GM23248 (cell line): ENCODE data around the gene ZNF839. TPM values are rescaled to one million over a fixed set of nuclear protein-coding genes. Genes with fewer than 3 reads are reported as not detected.

Experiments used
- DNase-seq: peaks from one replicate; pipeline ENCODE4 v3.0.0-alpha.2; 2015
- H2AFZ ChIP-seq: fragments of 200-600 bp; sonication (generic); 2 replicates; pipeline ENCODE4 v1.6.1; 2016; ENCODE audit warnings: antibody characterized with exemption
- H3F3A ChIP-seq: fragments of 200-600 bp; sonication (generic); 2 replicates; pipeline ENCODE4 v1.6.1; 2016; ENCODE audit warnings: mild to moderate bottlenecking, antibody characterized with exemption, mixed run types; ENCODE audit not compliant: insufficient read depth
- H3K27ac ChIP-seq: fragments of 200-600 bp; sonication (generic); 2 replicates; pipeline ENCODE4 v1.5.1; 2016; ENCODE audit warnings: mild to moderate bottlenecking
- H3K27me3 ChIP-seq: fragments of 200-600 bp; sonication (generic); replicated peaks from 2 replicates; pipeline ENCODE4 v1.6.1; 2016; ENCODE audit warnings: mild to moderate bottlenecking; ENCODE audit not compliant: insufficient read depth
- H3K36me3 ChIP-seq: fragments of 200-600 bp; sonication (generic); 2 replicates; pipeline ENCODE4 v1.6.1; 2016; ENCODE audit warnings: low read depth, mild to moderate bottlenecking
- H3K4me1 ChIP-seq: fragments of 200-600 bp; sonication (generic); 2 replicates; pipeline ENCODE4 v1.6.1; 2016; ENCODE audit warnings: mild to moderate bottlenecking; ENCODE audit not compliant: insufficient read depth
- H3K4me2 ChIP-seq: fragments of 200-600 bp; sonication (generic); one replicate; pipeline ENCODE4 v1.6.1; 2016; ENCODE audit warnings: mild to moderate bottlenecking; ENCODE audit not compliant: unreplicated experiment
- H3K4me3 ChIP-seq: fragments of 200-600 bp; sonication (generic); 2 replicates; pipeline ENCODE4 v1.5.1; 2016; ENCODE audit warnings: mild to moderate bottlenecking
- H3K79me2 ChIP-seq: fragments of 200-600 bp; sonication (generic); 2 replicates; pipeline ENCODE4 v1.6.1; 2016; ENCODE audit warnings: mild to moderate bottlenecking; ENCODE audit not compliant: insufficient read depth
- H3K9ac ChIP-seq: fragments of 200-600 bp; sonication (generic); 2 replicates; pipeline ENCODE4 v1.6.1; 2016; ENCODE audit warnings: mild to moderate bottlenecking
- H3K9me2 ChIP-seq: fragments of 200-600 bp; sonication (generic); 2 replicates; pipeline ENCODE4 v1.6.1; 2016; ENCODE audit warnings: mixed run types, mild to moderate bottlenecking, moderate library complexity; ENCODE audit not compliant: insufficient read depth
- H3K9me3 ChIP-seq: fragments of 200-600 bp; sonication (generic); one replicate; pipeline ENCODE4 v1.6.1; 2017; ENCODE audit warnings: low read depth
- H4K20me1 ChIP-seq: fragments of 200-600 bp; sonication (generic); 2 replicates; pipeline ENCODE4 v1.6.0; 2016; ENCODE audit not compliant: insufficient read depth
- EZH2 ChIP-seq: fragments of 200-600 bp; sonication (generic); IDR thresholded peaks from 2 replicates; pipeline ENCODE4 v1.6.1; 2018; ENCODE audit warnings: antibody characterized with exemption, mild to moderate bottlenecking; ENCODE audit not compliant: insufficient read depth, poor library complexity, severe bottlenecking
- EZH2phosphoT487 ChIP-seq: fragments of 200-600 bp; sonication (generic); IDR thresholded peaks from 2 replicates; pipeline ENCODE4 v1.6.1; 2018; ENCODE audit warnings: antibody characterized with exemption, moderate library complexity, mild to moderate bottlenecking, low read depth; ENCODE audit not compliant: insufficient read depth
- WGBS, 2 experiments: methylation state at CpG; one replicate each; pipeline ENCODE4 v1.1.6; 2015 to 2017; ENCODE audit warnings: low lambda C conversion rate in 2 of 2, low coverage in 1 of 2; ENCODE audit errors: missing lambda C conversion rate in 2 of 2; 5-methylcytosine and 5-hydroxymethylcytosine counted together
- in situ Hi-C: fragments of 300-500 bp; cut with MboI; formaldehyde crosslinking; loops from 2 replicates; pipeline ENCODE4 v1.15.0; 2020
- polyA plus RNA-seq: library from polyadenylated mRNA; unstranded; fragments of >200 nt; fragmentation: Nextera tagmentation; extraction: Ambion mirVana; gene quantifications from 2 replicates; pipeline ENCODE4 v1.2.1, GENCODE V29; 2016
- total RNA-seq: library from RNA; depleted of rRNA; stranded (reverse); fragments of >200 nt; shearing (Covaris generic); gene quantifications from 2 replicates; pipeline ENCODE4 v1.2.3, GENCODE V29; 2014

The ZNF839 gene
- total and polyA plus RNA-seq, 2 experiments from 2014 or later = 4.2 to 8.4 TPM

- WGBS, 2 experiments = 87 to 88% methylated on average over 8 of the region's 8 CpGs
- Histone ChIP-seq H4K20me1 (no peaks in the 10 kb centered on the region), H2AFZ (no peak overlapping the region), H3K27me3 (no peaks in the 10 kb centered on the region), H3K79me2 (no peaks in the 10 kb centered on the region), H3K9ac (no peak overlapping the region), H3K4me1 (no peaks in the 10 kb centered on the region), H3K9me3 (no peaks in the 10 kb centered on the region), H3K27ac (no peak overlapping the region), H3K36me3 (peaks cover 36% of the 10 kb centered on the region; the same call in 1 of the 2 replicates), H3K4me2 (no peak overlapping the region), H3K4me3 (no peak overlapping the region), H3K9me2 (no peaks in the 10 kb centered on the region), H3F3A (no peaks in the 10 kb centered on the region)
- in situ Hi-C loops = no loop called here
- TF ChIP-seq EZH2 (no peak), EZH2phosphoT487 (no peak)
- no peak for DNase-seq
These were observed 33.6 kb downstream of the ZNF839 start for GRCh38 chr14:102353126-102353619.

- DNase-seq = no peak
- WGBS, 2 experiments = 91 to 94% methylated on average over 3 of the region's 3 CpGs
- Histone ChIP-seq H3K4me2 (no peak overlapping the region), H4K20me1 (no peaks in the 10 kb centered on the region), H3K36me3 (peaks cover 39% of the 10 kb centered on the region), H3K4me3 (no peak overlapping the region), H3K27me3 (no peaks in the 10 kb centered on the region), H3K27ac (no peak overlapping the region), H3K9me2 (no peaks in the 10 kb centered on the region), H3F3A (no peaks in the 10 kb centered on the region), H3K9ac (no peak overlapping the region), H3K79me2 (peaks cover 8% of the 10 kb centered on the region), H3K4me1 (no peaks in the 10 kb centered on the region; the same call in 1 of the 2 replicates), H3K9me3 (no peaks in the 10 kb centered on the region), H2AFZ (no peak overlapping the region)
- in situ Hi-C loops = no loop called here
- no peak for TF ChIP-seq EZH2phosphoT487
- TF ChIP-seq EZH2 = no peak
These were observed 36.7 kb downstream of the ZNF839 start for GRCh38 chr14:102356280-102356679.

GRCh38 chr14:102359341-102359740 lies 39.8 kb downstream of the ZNF839 start:
- Histone ChIP-seq H3K9ac (no peak overlapping the region), H3K4me2 (no peak overlapping the region), H3K9me2 (no peaks in the 10 kb centered on the region), H3K9me3 (no peaks in the 10 kb centered on the region), H3F3A (peaks cover 15% of the 10 kb centered on the region; the same call in 1 of the 2 replicates), H3K4me1 (peaks cover 13% of the 10 kb centered on the region), H3K27me3 (no peaks in the 10 kb centered on the region), H3K79me2 (peaks cover 32% of the 10 kb centered on the region), H3K36me3 (peaks cover 35% of the 10 kb centered on the region), H4K20me1 (no peaks in the 10 kb centered on the region), H2AFZ (no peak overlapping the region), H3K27ac (no peak overlapping the region), H3K4me3 (no peak overlapping the region)
- TF ChIP-seq EZH2phosphoT487 = no peak
- TF ChIP-seq EZH2 = no peak
- DNase-seq = no peak
- 96 to 99% methylated on average over 2 of the region's 2 CpGs for WGBS, 2 experiments
- in situ Hi-C loops = no loop called here

- Histone ChIP-seq H3K79me2 (peaks cover 43% of the 10 kb centered on the region), H3K27ac (no peak overlapping the region), H2AFZ (no peak overlapping the region), H4K20me1 (no peaks in the 10 kb centered on the region), H3K27me3 (no peaks in the 10 kb centered on the region), H3K36me3 (peaks cover 27% of the 10 kb centered on the region; the same call in 1 of the 2 replicates), H3K4me2 (no peak overlapping the region), H3K4me3 (no peak overlapping the region), H3K9ac (no peak overlapping the region), H3K4me1 (peaks cover 13% of the 10 kb centered on the region), H3K9me3 (no peaks in the 10 kb centered on the region), H3K9me2 (no peaks in the 10 kb centered on the region), H3F3A (peaks cover 15% of the 10 kb centered on the region; the same call in 1 of the 2 replicates)
- TF ChIP-seq EZH2 (no peak), EZH2phosphoT487 (no peak)
- WGBS, 2 experiments = 98 to 99% methylated on average over 3 of the region's 3 CpGs
- in situ Hi-C loops = no loop called here
- no peak for DNase-seq
These were observed 40.8 kb downstream of the ZNF839 start for GRCh38 chr14:102360388-102360787.
